Chondrocyte (in vitro differentiated cells): ENCODE data around the gene PLXNC1. TPM values are rescaled to one million over a fixed set of nuclear protein-coding genes. Genes with fewer than 3 reads are reported as not detected.

Experiments used
- DNase-seq: peaks from one replicate; pipeline ENCODE4 v3.0.0; 2021; ENCODE audit warnings: mixed read lengths, low spot score
- H3K27ac Mint-ChIP-seq: one replicate; pipeline ENCODE4 v1.8.0; 2021; ENCODE audit warnings: mild to moderate bottlenecking, moderate library complexity, mixed read lengths; ENCODE audit not compliant: unreplicated experiment
- H3K27me3 Mint-ChIP-seq: 2 replicates; pipeline ENCODE4 v1.8.0; 2021; ENCODE audit warnings: low read depth, mixed read lengths
- H3K36me3 Mint-ChIP-seq: 2 replicates; pipeline ENCODE4 v1.8.0; 2021; ENCODE audit warnings: low read depth, mixed read lengths
- H3K4me1 Mint-ChIP-seq: 2 replicates; pipeline ENCODE4 v1.8.0; 2021; ENCODE audit warnings: low read depth, mild to moderate bottlenecking, mixed read lengths
- H3K4me3 Mint-ChIP-seq: one replicate; pipeline ENCODE4 v1.8.0; 2021; ENCODE audit warnings: mild to moderate bottlenecking, moderate library complexity, mixed read lengths; ENCODE audit not compliant: unreplicated experiment
- H3K9me3 Mint-ChIP-seq: 2 replicates; pipeline ENCODE4 v1.8.0; 2021; ENCODE audit warnings: low read depth, mixed read lengths
- total RNA-seq: library from RNA; stranded (reverse); gene quantifications from 3 replicates; pipeline ENCODE4 v1.2.1, GENCODE V29; 2021
- TF ChIP-seq, protein P1 (sequence below): fragments of 200-600 bp; sonication (generic); IDR thresholded peaks from 2 replicates; pipeline ENCODE4 v1.5.0; 2021; ENCODE audit warnings: antibody characterized with exemption, mild to moderate bottlenecking, moderate library complexity

Gene PLXNC1
- total RNA-seq, 1 donor from 2014 or later = 0.67 TPM

DNA sequence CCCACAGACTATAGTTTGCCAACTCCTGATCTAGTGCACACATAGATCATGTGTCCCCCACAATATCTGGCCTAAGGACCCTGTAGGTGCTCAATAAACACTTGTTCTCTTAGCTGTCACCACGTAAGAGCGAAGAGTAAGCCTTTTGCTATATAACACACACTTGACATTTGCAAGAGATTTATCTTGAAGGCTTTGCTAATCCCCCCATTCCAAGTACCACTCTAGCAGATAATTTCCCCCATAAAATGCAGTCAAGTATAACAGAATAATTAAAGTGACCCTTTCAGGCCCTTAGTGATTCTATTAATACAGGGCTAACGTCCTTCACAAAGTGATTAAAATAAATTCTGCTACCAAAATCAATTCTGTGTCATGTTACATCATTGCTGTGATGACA, 87.5 kb downstream of the PLXNC1 start:
- Mint-ChIP-seq H3K9me3 (peaks cover 2% of the 10 kb centered on the region), H3K27me3 (peaks cover 4% of the 10 kb centered on the region), H3K27ac (no peak overlapping the region), H3K36me3 (no peaks in the 10 kb centered on the region), H3K4me1 (no peaks in the 10 kb centered on the region), H3K4me3 (no peak overlapping the region)
- TF ChIP-seq, protein P1, sequence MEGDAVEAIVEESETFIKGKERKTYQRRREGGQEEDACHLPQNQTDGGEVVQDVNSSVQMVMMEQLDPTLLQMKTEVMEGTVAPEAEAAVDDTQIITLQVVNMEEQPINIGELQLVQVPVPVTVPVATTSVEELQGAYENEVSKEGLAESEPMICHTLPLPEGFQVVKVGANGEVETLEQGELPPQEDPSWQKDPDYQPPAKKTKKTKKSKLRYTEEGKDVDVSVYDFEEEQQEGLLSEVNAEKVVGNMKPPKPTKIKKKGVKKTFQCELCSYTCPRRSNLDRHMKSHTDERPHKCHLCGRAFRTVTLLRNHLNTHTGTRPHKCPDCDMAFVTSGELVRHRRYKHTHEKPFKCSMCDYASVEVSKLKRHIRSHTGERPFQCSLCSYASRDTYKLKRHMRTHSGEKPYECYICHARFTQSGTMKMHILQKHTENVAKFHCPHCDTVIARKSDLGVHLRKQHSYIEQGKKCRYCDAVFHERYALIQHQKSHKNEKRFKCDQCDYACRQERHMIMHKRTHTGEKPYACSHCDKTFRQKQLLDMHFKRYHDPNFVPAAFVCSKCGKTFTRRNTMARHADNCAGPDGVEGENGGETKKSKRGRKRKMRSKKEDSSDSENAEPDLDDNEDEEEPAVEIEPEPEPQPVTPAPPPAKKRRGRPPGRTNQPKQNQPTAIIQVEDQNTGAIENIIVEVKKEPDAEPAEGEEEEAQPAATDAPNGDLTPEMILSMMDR = no peak
- no peak for DNase-seq

DNA sequence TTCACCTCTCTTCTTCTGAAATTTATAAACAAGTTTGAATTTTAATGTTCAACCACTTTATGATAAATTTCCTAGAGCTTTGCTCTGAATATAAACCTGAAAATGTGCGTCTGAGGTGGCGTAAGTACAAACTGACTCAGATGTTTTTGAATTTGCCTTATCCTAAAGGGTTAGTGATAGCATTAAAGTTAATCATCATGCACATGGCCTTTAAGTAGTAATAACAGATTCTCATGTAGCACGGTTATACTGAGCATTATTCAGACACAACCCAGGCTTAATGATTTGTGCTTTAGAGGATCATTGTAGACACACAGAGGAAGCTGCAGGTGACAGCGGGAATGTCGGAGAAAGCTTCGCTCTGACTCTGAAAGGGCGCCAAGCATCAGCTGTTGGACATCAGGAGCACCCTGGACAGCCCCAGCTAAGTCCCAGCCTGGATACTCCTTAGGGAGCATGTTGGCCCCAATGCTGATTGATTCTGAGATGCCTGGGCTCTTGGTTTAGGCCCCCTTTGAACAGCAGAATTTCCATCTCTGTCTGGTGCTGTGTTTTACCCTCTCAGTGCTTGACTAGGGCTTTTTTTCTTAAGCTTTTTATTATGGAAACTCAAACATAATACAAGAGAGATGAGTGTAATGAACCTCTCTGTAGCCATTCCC, 91.1 kb downstream of the PLXNC1 start:
- Mint-ChIP-seq H3K4me1 (no peaks in the 10 kb centered on the region), H3K36me3 (no peaks in the 10 kb centered on the region), H3K27me3 (peaks cover 4% of the 10 kb centered on the region), H3K9me3 (peaks cover 2% of the 10 kb centered on the region), H3K4me3 (no peak overlapping the region), H3K27ac (no peak overlapping the region)
- TF ChIP-seq, protein P1 = no peak
- no peak for DNase-seq

DNA sequence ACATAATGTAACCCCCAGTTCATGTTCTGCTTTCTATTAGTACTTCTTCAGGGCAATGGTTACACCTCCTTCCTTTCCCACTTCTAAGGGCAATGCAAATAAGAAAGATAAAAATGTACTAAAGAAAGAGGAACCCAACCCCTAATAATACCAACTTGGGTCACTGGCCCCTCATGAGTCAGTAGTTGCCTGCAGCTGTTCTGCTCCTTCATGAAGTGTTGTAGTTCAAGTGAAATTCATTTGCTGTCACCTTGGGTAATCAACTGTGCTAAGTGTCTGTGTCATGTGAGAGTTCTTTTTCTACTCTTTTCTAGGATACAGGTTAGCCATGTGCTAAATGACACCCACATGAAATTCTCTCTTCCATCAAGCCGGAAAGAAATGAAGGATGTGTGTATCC, 91.8 kb downstream of the PLXNC1 start:
- Mint-ChIP-seq H3K27me3 (peaks cover 4% of the 10 kb centered on the region), H3K4me1 (no peaks in the 10 kb centered on the region), H3K27ac (no peak overlapping the region), H3K36me3 (no peaks in the 10 kb centered on the region), H3K9me3 (peaks cover 2% of the 10 kb centered on the region), H3K4me3 (no peak overlapping the region)
- no peak for DNase-seq
- TF ChIP-seq, protein P1 = no peak

DNA sequence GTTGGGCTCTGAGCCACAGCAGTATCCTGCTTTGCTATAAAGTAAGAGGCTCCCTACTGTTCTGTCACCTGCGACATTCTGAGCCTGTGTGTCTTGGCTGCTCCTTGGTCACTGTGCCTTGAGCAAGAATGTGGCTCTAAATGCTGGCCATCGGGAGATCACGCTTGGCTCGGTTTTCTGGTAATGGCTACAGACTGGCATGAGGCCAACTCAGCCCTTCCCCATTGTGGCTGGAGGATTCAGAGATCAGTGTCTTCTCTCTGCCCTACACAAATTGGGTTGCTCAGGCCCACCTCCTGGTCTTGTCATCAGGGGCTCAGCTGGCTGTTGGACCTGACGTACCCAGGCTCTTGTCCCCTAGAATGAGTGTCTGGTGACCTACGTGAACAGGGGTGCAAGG, 94.5 kb downstream of the PLXNC1 start:
- no peak for DNase-seq
- TF ChIP-seq, protein P1 = no peak
- no peaks in the 10 kb centered on the region for H3K36me3 Mint-ChIP-seq
- H3K4me1 Mint-ChIP-seq = no peaks in the 10 kb centered on the region
- H3K27me3 Mint-ChIP-seq = peaks cover 4% of the 10 kb centered on the region
- no peak overlapping the region for H3K4me3 Mint-ChIP-seq
- no peaks in the 10 kb centered on the region for H3K9me3 Mint-ChIP-seq
- no peak overlapping the region for H3K27ac Mint-ChIP-seq

DNA sequence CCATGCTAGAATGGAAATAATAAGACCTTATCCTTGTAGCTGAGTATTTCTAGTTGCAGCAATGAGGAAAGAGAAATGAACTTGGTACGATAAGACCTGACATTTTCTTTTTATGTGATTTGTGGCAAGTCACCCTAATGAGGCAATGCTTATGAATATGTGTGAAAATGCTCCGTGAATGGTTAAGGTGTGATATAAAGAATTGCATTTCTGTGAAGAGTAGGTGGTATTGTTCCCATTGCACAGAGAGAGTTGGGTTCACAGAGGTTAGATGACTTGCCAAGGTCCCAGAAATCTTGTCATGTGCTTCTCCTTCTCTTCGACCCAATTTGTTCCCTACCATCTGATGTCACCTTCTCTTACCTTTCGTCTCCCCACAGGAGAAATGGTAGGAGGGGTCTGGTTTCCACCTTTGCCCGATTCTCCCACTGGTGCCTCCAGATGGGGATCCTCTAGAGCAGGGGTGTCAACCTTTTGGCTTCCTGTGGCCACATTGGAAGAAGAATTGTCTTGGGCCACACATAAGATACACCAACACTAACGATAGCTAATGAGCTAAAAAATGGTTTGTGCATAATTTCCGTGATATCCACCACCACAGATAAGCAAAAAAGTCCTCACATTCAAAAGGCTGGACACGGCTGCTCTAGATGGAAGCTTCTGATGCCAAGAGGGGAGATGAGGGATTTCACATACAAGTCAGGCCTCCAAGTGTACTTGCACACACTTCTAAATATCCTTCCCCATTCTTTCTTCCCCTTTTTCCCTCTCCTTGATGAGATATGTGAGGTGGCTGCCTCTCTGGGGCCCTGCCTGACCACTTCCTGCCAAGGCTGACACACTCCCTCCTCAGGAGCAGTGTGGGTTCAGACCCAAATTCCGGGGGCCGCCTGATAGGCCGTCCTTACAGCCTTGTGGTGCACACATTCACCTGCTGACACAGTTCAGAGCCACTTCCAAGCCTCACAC, 96.1 kb downstream of the PLXNC1 start:
- DNase-seq = no peak

More for the DNA sequence above, 96.1 kb downstream of the PLXNC1 start:
- TF ChIP-seq, protein P1 = no peak
- Mint-ChIP-seq H3K27ac (no peak overlapping the region), H3K36me3 (no peaks in the 10 kb centered on the region), H3K4me3 (no peak overlapping the region), H3K9me3 (no peaks in the 10 kb centered on the region), H3K4me1 (no peaks in the 10 kb centered on the region), H3K27me3 (peaks cover 4% of the 10 kb centered on the region)
